Trophoblast cell (in vitro differentiated cells and primary cell): ENCODE results near the gene EXOC3.

Source experiments
- DNase-seq, 2 donors: peaks; one replicate each; pipeline ENCODE4 v3.0.0-alpha.2; 2016
- H2AFZ ChIP-seq: 2 replicates; pipeline ENCODE4 v1.6.1; 2013; ENCODE audit warnings: low read length, moderate library complexity, mild to moderate bottlenecking; ENCODE audit not compliant: insufficient read depth, poor library complexity
- H2AK5ac ChIP-seq: 2 replicates; pipeline ENCODE4 v1.6.1; 2013; ENCODE audit warnings: mild to moderate bottlenecking, low read length
- H2BK120ac ChIP-seq: 2 replicates; pipeline ENCODE4 v1.6.1; 2013; ENCODE audit warnings: low read length, mild to moderate bottlenecking, moderate library complexity; ENCODE audit not compliant: insufficient read depth, poor library complexity
- H2BK12ac ChIP-seq: 2 replicates; pipeline ENCODE4 v1.6.1; 2013; ENCODE audit warnings: mild to moderate bottlenecking, low read length, moderate library complexity
- H2BK5ac ChIP-seq: 2 replicates; pipeline ENCODE4 v1.6.1; 2013; ENCODE audit warnings: low read length, low read depth, moderate library complexity, mild to moderate bottlenecking; ENCODE audit not compliant: poor library complexity
- H3K14ac ChIP-seq: 2 replicates; pipeline ENCODE4 v1.6.1; 2013; ENCODE audit warnings: mild to moderate bottlenecking, low read length
- H3K18ac ChIP-seq: 2 replicates; pipeline ENCODE4 v1.6.1; 2013; ENCODE audit warnings: mild to moderate bottlenecking, low read length
- H3K23ac ChIP-seq: 2 replicates; pipeline ENCODE4 v1.6.1; 2013; ENCODE audit warnings: low read length
- H3K27ac ChIP-seq: 2 replicates; pipeline ENCODE4 v1.5.1; 2013; ENCODE audit warnings: low read depth, mild to moderate bottlenecking, inconsistent platforms, low read length, moderate library complexity
- H3K27me3 ChIP-seq: 2 replicates; pipeline ENCODE4 v1.6.1; 2013; ENCODE audit warnings: inconsistent platforms, mild to moderate bottlenecking, low read length, moderate library complexity; ENCODE audit not compliant: insufficient read depth
- H3K36me3 ChIP-seq, 2 experiments: 1 replicate in 1 of 2; 2 replicates in 1 of 2; pipeline ENCODE4 v1.6.1; 2013; ENCODE audit warnings: low read length in 2 of 2, mild to moderate bottlenecking in 2 of 2, moderate library complexity in 1 of 2; ENCODE audit not compliant: insufficient read depth in 2 of 2, control insufficient read depth in 1 of 2
- H3K4ac ChIP-seq: 2 replicates; pipeline ENCODE4 v1.6.1; 2013; ENCODE audit warnings: low read depth, mild to moderate bottlenecking, low read length, moderate library complexity
- H3K4me1 ChIP-seq, 2 experiments: 1 replicate in 1 of 2; 2 replicates in 1 of 2; pipeline ENCODE4 v1.6.1; 2013; ENCODE audit warnings: low read length in 2 of 2, mild to moderate bottlenecking in 2 of 2, moderate library complexity in 1 of 2; ENCODE audit not compliant: insufficient read depth in 2 of 2, control insufficient read depth in 1 of 2
- H3K4me2 ChIP-seq: 2 replicates; pipeline ENCODE4 v1.6.1; 2013; ENCODE audit warnings: inconsistent platforms, mild to moderate bottlenecking, low read length, moderate library complexity
- H3K4me3 ChIP-seq: 2 replicates; pipeline ENCODE4 v1.5.1; 2013; ENCODE audit warnings: mild to moderate bottlenecking, low read depth, low read length, inconsistent platforms
- H3K79me1 ChIP-seq: one replicate; pipeline ENCODE4 v1.6.1; 2013; ENCODE audit warnings: low read length
- H3K79me2 ChIP-seq: 2 replicates; pipeline ENCODE4 v1.6.1; 2013; ENCODE audit warnings: low read length, mild to moderate bottlenecking; ENCODE audit not compliant: control insufficient read depth, insufficient read depth, poor library complexity
- H3K9ac ChIP-seq: 2 replicates; pipeline ENCODE4 v1.6.1; 2013; ENCODE audit warnings: mild to moderate bottlenecking, low read length
- H3K9me3 ChIP-seq: 2 replicates; pipeline ENCODE4 v1.6.1; 2013; ENCODE audit warnings: low read depth, mild to moderate bottlenecking, control low read depth, inconsistent platforms, low read length; ENCODE audit not compliant: insufficient read depth
- H4K12ac ChIP-seq: 2 replicates; pipeline ENCODE4 v1.6.1; 2013; ENCODE audit warnings: low read depth, mild to moderate bottlenecking, low read length, moderate library complexity
- H4K8ac ChIP-seq: 2 replicates; pipeline ENCODE4 v1.6.1; 2013; ENCODE audit warnings: low read depth, mild to moderate bottlenecking, low read length, moderate library complexity
- H4K91ac ChIP-seq: one replicate; pipeline ENCODE4 v1.6.1; 2013; ENCODE audit warnings: low read depth, mild to moderate bottlenecking, low read length, moderate library complexity
- WGBS: extraction: QIAGEN DNeasy Blood & Tissue Kit; methylation state at CpG from one replicate; pipeline ENCODE4 v1.1.7; 2013; ENCODE audit warnings: missing lambda C conversion rate; ENCODE audit not compliant: insufficient read length, insufficient coverage; ENCODE audit errors: extremely low coverage; 5-methylcytosine and 5-hydroxymethylcytosine counted together

The EXOC3 gene

GRCh38 chr5:501831-502184 lies 58.8 kb downstream of the EXOC3 start:
- H2AK5ac ChIP-seq = no peak overlapping the region
- H4K12ac ChIP-seq = peak overlapping the region; percentile 23
- no peak overlapping the region for H3K18ac ChIP-seq
- no peak overlapping the region for H3K14ac ChIP-seq
- no peak overlapping the region for H3K23ac ChIP-seq
- H3K9me3 ChIP-seq = peaks cover 8% of the 10 kb centered on the region
- H4K8ac ChIP-seq = peak overlapping the region; percentile 55
- peaks cover 15 to 17% of the 10 kb centered on the region in 2 experiments for H3K4me1 ChIP-seq
- no peaks in the 10 kb centered on the region for H3K36me3 ChIP-seq
- H3K79me2 ChIP-seq = no peaks in the 10 kb centered on the region
- peak overlapping the region; percentile 78 for H4K91ac ChIP-seq
- no peak for DNase-seq
- H2BK5ac ChIP-seq = no peak overlapping the region
- H3K27ac ChIP-seq = no peak overlapping the region
- H3K4ac ChIP-seq = no peak overlapping the region
- H2BK12ac ChIP-seq = no peak overlapping the region
- peaks cover 2% of the 10 kb centered on the region for H3K79me1 ChIP-seq
- H2BK120ac ChIP-seq = peak overlapping the region; percentile 49
- no peak overlapping the region for H3K4me2 ChIP-seq
- no CpG with 5 or more reads among the region's 23 CpGs for WGBS
- no peak overlapping the region for H3K9ac ChIP-seq
- peaks cover 6% of the 10 kb centered on the region for H3K27me3 ChIP-seq
- H2AFZ ChIP-seq = peak overlapping the region; percentile 31
- H3K4me3 ChIP-seq = no peak overlapping the region

GRCh38 chr5:502325-503079 lies 59.5 kb downstream of the EXOC3 start:
- Histone ChIP-seq H3K4me2 (no peak overlapping the region), H3K23ac (no peak overlapping the region), H3K79me2 (no peaks in the 10 kb centered on the region), H2AK5ac (no peak overlapping the region), H3K14ac (no peak overlapping the region), H3K4me1 (peaks cover 15 to 17% of the 10 kb centered on the region in 2 experiments), H3K9ac (no peak overlapping the region), H4K12ac (no peak overlapping the region), H2BK120ac (no peak overlapping the region), H2BK5ac (no peak overlapping the region), H2BK12ac (no peak overlapping the region), H3K36me3 (no peaks in the 10 kb centered on the region), H3K27ac (no peak overlapping the region), H3K4me3 (no peak overlapping the region), H3K18ac (no peak overlapping the region), H3K79me1 (peaks cover 2% of the 10 kb centered on the region), H3K4ac (no peak overlapping the region), H4K91ac (peak overlapping the region; percentile 78), H3K9me3 (peaks cover 8% of the 10 kb centered on the region), H4K8ac (no peak overlapping the region), H3K27me3 (peaks cover 2% of the 10 kb centered on the region), H2AFZ (no peak overlapping the region)
- DNase-seq = no peak
- WGBS = no CpG with 5 or more reads among the region's 36 CpGs

- Histone ChIP-seq H3K4me2 (no peak overlapping the region), H3K4ac (no peak overlapping the region), H3K14ac (no peak overlapping the region), H3K79me1 (peaks cover 2% of the 10 kb centered on the region), H3K27me3 (no peaks in the 10 kb centered on the region), H2BK12ac (no peak overlapping the region), H3K4me3 (no peak overlapping the region), H4K8ac (no peak overlapping the region), H4K91ac (no peak overlapping the region), H2AK5ac (no peak overlapping the region), H3K36me3 (no peaks in the 10 kb centered on the region), H3K18ac (no peak overlapping the region), H4K12ac (no peak overlapping the region), H2BK5ac (no peak overlapping the region), H3K9me3 (peaks cover 8% of the 10 kb centered on the region), H3K23ac (no peak overlapping the region), H3K79me2 (no peaks in the 10 kb centered on the region), H3K9ac (no peak overlapping the region), H2AFZ (no peak overlapping the region), H2BK120ac (no peak overlapping the region), H3K27ac (no peak overlapping the region), H3K4me1 (peaks cover 10 to 15% of the 10 kb centered on the region in 2 experiments)
- WGBS = no CpG with 5 or more reads among the region's 33 CpGs
- no peak for DNase-seq
Observed at GRCh38 chr5:504326-505154, 61.6 kb downstream of the EXOC3 start.

GRCh38 chr5:505951-506525 lies 63.1 kb downstream of the EXOC3 start:
- no peak for DNase-seq
- Histone ChIP-seq H3K4ac (no peak overlapping the region), H3K79me2 (no peaks in the 10 kb centered on the region), H4K91ac (no peak overlapping the region), H3K36me3 (no peaks in the 10 kb centered on the region), H3K4me1 (peaks cover 10 to 15% of the 10 kb centered on the region in 2 experiments), H4K8ac (no peak overlapping the region), H3K14ac (no peak overlapping the region), H3K27me3 (no peaks in the 10 kb centered on the region), H3K4me2 (no peak overlapping the region), H2BK120ac (no peak overlapping the region), H3K23ac (no peak overlapping the region), H3K9me3 (peaks cover 3% of the 10 kb centered on the region), H2BK12ac (no peak overlapping the region), H2AK5ac (no peak overlapping the region), H4K12ac (no peak overlapping the region), H3K79me1 (peaks cover 2% of the 10 kb centered on the region), H2BK5ac (no peak overlapping the region), H2AFZ (no peak overlapping the region), H3K4me3 (no peak overlapping the region), H3K18ac (no peak overlapping the region), H3K9ac (no peak overlapping the region), H3K27ac (no peak overlapping the region)
- no CpG with 5 or more reads among the region's 30 CpGs for WGBS
